ENCODE results near the gene CLRN1.

CLRN1 gene

GRCh38 chr3:150975992-150976368, 3.5 kb upstream of the CLRN1 start:
- no peak for DNase-seq (ENCODE audit: low read depth in 3 of 3)

GRCh38 chr3:150975086-150975991, 2.8 kb upstream of the CLRN1 start:
- DNase-seq (ENCODE audit: low read depth in 3 of 3): no peak

DNA sequence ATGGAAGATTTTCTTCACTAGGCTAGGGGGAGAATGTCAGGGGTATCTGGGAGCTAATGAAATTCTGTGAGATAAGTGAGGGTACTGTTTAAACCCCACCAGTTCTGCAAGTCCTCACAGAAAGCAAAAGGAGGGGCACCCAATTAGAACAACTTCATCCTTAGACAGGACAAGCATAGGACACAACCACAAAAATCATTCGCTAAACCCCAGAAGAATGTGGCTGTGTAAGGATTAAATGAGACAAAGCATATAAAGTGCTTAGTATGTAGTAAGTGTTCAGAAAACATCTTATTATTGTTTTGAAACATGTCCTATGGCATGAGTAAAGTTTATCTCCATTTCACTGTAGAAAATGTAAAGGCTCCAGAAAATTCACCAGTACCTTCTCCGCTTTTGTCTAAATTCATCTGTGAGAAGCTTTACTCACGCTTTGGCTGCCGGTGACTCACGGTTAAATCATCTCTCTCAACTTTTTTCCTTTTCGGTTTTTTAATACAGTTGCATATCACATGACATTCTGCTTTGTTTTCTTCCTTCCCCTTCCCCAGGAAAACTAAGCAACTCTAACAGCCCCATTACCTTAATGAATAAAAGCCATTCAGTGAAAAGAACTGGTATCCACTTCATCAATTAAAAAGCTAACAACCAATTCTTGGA, 1.7 kb downstream of the CLRN1 start:
- no peak for DNase-seq (ENCODE audit: low read depth in 3 of 3)

DNA sequence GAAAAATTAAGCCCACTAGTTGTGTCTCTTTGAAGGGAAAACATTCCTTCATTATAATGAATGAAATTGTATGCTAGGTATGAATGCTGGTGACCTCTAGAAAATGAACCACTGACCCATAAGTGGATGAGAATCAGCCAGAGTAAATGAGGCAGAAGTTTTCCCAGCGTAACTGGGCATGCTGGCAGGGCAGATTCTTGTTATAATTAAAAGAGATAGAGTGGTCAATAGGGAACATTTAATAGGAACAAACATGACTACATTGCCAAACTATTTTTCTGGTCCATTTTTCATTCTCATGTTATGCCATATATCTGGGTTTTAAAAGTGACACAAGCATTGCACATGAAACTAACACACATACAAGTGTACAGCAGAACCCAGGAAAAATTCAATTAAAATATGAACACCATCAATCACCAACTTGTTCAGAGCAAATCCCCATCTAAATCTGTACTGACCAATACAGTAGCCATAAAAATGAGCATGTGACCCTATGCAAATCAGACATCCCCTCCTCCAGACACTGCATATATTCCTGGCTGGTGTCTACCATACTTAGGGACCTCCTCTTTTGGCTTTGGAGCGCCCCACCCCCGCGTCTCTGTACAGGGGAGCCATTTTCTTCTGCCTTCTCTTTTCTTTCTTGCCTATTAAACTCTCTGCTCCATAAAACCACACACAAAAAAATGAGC, 4.0 kb downstream of the CLRN1 start:
- no peak for DNase-seq (ENCODE audit: low read depth in 3 of 3)

GRCh38 chr3:150965436-150965835, 7.1 kb downstream of the CLRN1 start:
- DNase-seq (ENCODE audit: low read depth in 3 of 3): no peak

DNA sequence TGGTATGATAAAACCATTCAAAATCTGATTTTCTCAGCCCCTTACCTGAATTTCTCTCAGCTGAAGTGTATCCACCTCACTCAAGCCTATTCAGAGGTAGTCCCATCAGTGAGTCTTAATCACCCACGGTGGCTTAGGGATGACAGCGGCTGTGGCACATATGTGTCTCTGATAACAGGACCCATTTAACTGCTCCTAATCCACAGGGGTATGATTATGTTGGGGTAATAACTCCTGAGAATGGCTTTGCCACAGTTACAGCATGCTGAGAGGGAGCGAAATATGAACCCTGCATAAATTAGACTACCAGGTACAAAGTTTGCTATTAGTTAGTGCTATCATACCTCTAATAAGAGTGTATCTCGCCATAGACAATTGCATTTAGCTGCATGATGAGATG, 10.6 kb downstream of the CLRN1 start:
- DNase-seq (ENCODE audit: low read depth in 3 of 3): no peak

DNA sequence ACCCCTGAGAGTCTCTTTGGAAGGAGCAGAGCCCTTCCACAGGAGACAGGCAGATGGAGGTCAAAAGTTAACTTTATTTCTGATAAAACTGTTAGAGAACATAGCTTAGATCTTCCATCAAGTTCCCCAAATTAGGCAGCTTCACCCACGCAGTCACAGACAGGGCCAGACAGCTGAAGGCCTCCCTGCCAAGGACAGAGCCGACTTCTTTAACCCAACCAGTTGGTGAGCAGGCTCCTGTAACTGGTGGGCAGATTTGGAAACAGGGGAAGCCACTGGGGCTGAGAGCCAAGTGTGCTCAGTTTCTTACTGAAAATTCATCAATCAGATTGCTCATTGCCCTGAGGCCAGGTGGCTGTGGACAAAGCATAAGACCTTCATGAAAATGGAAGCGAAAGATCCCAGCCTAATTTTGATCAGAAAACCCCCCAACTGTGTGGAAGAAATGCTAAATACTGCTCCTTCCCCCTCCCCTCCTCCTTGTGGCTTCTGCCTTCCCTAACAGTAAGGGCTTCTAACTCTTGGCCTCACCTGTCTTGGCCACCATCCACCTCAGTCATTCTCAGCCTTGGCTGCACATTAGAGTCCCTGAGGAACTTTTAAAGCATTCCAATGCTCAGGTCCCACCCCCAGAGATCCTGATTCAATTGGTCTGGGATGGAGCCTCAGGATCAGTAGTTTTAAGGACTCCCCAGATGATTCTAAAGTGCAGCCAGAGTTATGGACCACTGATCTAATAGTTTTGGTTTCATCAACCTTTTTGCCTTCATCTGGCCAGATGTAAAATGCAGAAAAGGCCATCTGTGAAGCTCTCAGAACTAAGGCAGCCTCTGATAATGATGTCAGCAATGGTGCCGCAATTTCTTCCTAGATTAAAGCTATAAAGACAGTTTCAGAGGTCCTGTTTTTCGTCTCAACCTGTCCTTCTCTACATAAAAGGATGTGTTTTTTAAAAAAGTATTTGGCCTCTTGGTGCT, 11.5 kb downstream of the CLRN1 start:
- DNase-seq (ENCODE audit: low read depth in 3 of 3): no peak

DNA sequence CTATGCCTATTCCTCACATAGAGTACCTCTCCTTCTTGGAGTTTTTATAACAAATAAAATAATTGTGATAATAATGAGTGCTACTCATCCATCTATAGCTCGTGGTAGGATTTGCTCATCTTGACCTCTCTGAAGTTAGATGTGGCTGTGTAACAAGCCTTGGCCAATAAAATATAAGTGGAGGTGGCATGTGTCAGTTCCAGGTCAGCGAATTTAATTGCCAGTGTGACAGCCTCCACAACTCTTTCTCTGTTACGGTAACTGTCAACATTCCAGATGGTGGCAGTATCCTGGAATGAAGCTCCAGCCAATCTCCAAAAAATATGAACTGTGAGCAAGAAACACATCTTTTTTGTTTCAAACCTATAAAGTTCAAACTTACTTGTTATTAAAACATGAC, 13.8 kb downstream of the CLRN1 start:
- no peak for DNase-seq (ENCODE audit: low read depth in 3 of 3)

- DNase-seq (ENCODE audit: low read depth in 3 of 3): no peak
Observed at GRCh38 chr3:150956376-150956775, 16.2 kb downstream of the CLRN1 start.

DNA sequence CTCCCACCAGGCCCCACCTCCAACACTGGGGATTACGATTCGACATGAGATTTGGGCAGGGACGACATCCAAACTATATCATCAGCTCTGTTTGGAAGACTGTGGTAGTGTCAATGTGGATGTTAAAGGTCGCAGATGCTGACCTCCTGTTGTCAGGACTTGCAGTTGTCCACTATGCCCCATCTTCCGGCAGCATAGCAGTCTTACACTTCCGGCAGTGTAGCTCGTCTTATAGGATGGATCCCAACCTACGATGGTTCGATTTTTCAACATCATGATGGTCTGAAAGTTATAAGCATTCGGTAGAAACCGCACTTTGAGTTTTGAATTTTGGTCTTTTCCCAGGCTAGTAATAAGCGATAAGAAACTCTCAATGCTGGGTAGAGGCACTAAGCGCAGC, 20.6 kb downstream of the CLRN1 start:
- DNase-seq (ENCODE audit: low read depth in 3 of 3): no peak

GRCh38 chr3:150945226-150946032, 27.1 kb downstream of the CLRN1 start:
- no peak for DNase-seq (ENCODE audit: low read depth in 3 of 3)

- no peak for DNase-seq (ENCODE audit: low read depth in 3 of 3)
Observed at GRCh38 chr3:150942221-150942620, 30.3 kb downstream of the CLRN1 start.

DNA sequence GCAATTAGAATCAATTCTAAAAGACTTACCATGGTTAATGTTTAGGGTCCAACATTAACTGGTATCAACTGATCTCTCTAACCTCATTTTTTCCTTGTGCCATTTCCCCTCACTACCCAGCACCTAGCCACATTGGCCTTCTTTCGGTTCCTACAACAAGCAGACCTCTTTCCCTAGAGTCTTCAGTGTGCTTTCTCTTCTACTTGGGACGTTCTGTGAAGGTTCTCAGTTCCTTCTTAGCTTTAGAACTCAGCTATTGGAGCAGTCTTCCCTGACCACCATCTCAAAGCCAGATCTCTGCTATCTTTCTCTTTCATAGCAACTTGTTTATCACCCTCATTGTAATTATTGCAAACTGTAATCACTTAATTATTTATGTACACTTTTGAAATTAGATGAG, 35.8 kb downstream of the CLRN1 start:
- no peak for DNase-seq (ENCODE audit: low read depth in 3 of 3)

GRCh38 chr3:150933473-150933995, 39.0 kb downstream of the CLRN1 start:
- DNase-seq (ENCODE audit: low read depth in 3 of 3): no peak

GRCh38 chr3:150931745-150932144, 40.8 kb downstream of the CLRN1 start:
- DNase-seq (ENCODE audit: low read depth in 3 of 3): no peak

- DNase-seq (ENCODE audit: low read depth in 3 of 3): no peak
Observed at GRCh38 chr3:150930839-150931238, 41.7 kb downstream of the CLRN1 start.

- DNase-seq (ENCODE audit: low read depth in 3 of 3): no peak
Observed at GRCh38 chr3:150928234-150928633, 44.3 kb downstream of the CLRN1 start.

DNA sequence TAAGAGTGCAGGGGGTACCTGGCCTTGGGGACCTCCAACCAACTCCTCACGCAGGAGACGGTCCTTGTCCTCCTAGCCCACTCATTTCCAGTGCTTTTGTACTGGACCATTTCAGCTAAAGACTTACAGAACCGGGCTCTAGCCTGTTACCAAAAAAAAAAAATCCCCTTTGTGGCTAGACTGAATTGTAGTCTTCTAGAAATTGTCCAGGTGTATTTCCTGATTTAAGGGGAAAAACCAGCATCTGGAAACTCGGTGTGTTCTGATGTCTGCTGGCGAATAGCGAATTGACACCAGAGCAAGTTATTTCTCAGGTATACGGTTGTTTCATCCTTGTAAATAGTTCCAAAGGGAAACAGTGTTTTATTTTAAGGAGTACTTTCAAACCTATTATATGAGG, 46.2 kb downstream of the CLRN1 start:
- DNase-seq (ENCODE audit: low read depth in 3 of 3): no peak

GRCh38 chr3:150925751-150926201, 46.8 kb downstream of the CLRN1 start:
- DNase-seq (ENCODE audit: low read depth in 3 of 3): peak; percentile 3 to 31 (median 20)

- no peak for DNase-seq (ENCODE audit: low read depth in 3 of 3)
Observed at GRCh38 chr3:150922611-150923010, 49.9 kb downstream of the CLRN1 start.

All from stimulated activated CD4-positive, alpha-beta T cell treated with anti-CD3 and anti-CD28 coated beads, TNF-alpha, amount 100 ng/mL, for 4 hours (primary cell).